Thoracic aorta (tissue), 2 donors: ENCODE measurements around the gene CNTNAP2. TPM values are rescaled to one million over a fixed set of nuclear protein-coding genes. Genes with fewer than 3 reads are reported as not detected.

Experiments
- ATAC-seq: fragments of 150-250 bp; one replicate; pipeline ENCODE4 v1.8.0; 2017; ENCODE audit warnings: low read depth; ENCODE audit not compliant: insufficient number of reproducible peaks, low FRiP score
- DNase-seq: peaks from one replicate; pipeline ENCODE4 v3.0.0-alpha.2; 2020; ENCODE audit warnings: low spot score
- H3K27ac ChIP-seq, 2 donors: fragments of 200-600 bp; sonication (generic); 1 replicate in 1 of 2; 2 replicates in 1 of 2; pipeline ENCODE4 v1.5.1; 2016; ENCODE audit warnings: mild to moderate bottlenecking in 2 of 2, moderate library complexity in 2 of 2
- H3K27me3 ChIP-seq: fragments of 200-600 bp; sonication (generic); replicated peaks from 2 replicates; pipeline ENCODE4 v1.6.0; 2016; ENCODE audit warnings: mild to moderate bottlenecking; ENCODE audit not compliant: insufficient read depth
- H3K36me3 ChIP-seq: fragments of 200-600 bp; sonication (generic); one replicate; pipeline ENCODE4 v1.5.1; 2016
- H3K4me1 ChIP-seq, 2 donors: fragments of 200-600 bp; sonication (generic); 1 replicate in 1 of 2; 2 replicates in 1 of 2; pipeline versions ENCODE4 v1.5.1 to v1.6.0; 2016; ENCODE audit warnings: low read depth in 2 of 2, mild to moderate bottlenecking in 1 of 2; ENCODE audit not compliant: control insufficient read depth in 1 of 2
- H3K4me3 ChIP-seq: fragments of 200-600 bp; sonication (generic); 2 replicates; pipeline ENCODE4 v1.5.1; 2016; ENCODE audit warnings: mild to moderate bottlenecking
- H3K9me3 ChIP-seq: fragments of 200-600 bp; sonication (generic); 2 replicates; pipeline ENCODE4 v1.5.1; 2016
- total RNA-seq, 2 donors: library from RNA; depleted of rRNA; stranded (reverse); fragments of >200 nt; gene quantifications; one replicate each; pipeline versions ENCODE4 v1.1.0 to v1.2.3, GENCODE V29; 2016
- TF ChIP-seq, protein P1 (sequence below): fragments of 200-600 bp; sonication (generic); IDR thresholded peaks from one replicate; pipeline ENCODE4 v1.5.1; 2019; ENCODE audit warnings: antibody characterized with exemption

The CNTNAP2 gene
- not detected for total RNA-seq

DNA sequence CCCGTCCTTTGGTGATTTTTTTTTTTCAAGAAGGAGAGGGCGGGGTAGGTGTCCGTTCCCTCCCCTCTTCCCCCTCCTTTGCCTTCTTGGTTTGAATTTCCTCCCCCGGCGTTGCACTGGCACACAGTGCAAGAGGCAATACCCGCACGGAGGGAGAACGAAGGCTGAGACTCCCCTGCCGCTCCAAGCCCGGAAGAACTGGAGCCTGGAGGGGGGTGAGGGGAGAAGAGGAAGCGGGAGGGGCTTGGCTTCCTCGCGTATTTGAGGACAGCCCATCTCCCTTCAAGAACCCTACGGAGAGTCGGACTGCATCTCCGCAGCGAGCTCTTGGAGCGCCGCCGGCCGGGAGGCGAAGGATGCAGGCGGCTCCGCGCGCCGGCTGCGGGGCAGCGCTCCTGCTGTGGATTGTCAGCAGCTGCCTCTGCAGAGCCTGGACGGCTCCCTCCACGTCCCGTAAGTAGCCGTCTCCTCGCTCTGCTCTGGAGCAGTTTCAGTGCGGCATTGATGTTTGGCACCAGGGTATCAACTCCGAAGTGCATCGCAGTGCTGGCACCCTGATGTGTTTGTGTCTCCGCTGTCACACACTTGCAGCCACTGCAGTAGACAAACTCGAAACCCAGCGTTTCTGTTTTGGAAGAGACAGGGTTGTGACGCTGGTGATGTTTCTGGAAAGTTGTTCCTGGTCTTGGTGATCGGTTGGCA is at the start of gene CNTNAP2:
CNTNAP2 (plus strand) TSS at position 281 of the 702 bp plus-strand sequence; CDS start at position 357, 76 bp downstream.
- Histone ChIP-seq H3K4me3 (peak within 1 kb of the TSS; percentile 68), H3K36me3 (no peaks in the 10 kb centered on the region), H3K27ac (no peak within 1 kb of the TSS), H3K9me3 (no peaks in the 10 kb centered on the region), H3K27me3 (no peaks in the 10 kb centered on the region), H3K4me1 (peaks cover 7 to 12% of the 10 kb centered on the region in 2 donors)
- ATAC-seq: no peak
- TF ChIP-seq, protein P1, sequence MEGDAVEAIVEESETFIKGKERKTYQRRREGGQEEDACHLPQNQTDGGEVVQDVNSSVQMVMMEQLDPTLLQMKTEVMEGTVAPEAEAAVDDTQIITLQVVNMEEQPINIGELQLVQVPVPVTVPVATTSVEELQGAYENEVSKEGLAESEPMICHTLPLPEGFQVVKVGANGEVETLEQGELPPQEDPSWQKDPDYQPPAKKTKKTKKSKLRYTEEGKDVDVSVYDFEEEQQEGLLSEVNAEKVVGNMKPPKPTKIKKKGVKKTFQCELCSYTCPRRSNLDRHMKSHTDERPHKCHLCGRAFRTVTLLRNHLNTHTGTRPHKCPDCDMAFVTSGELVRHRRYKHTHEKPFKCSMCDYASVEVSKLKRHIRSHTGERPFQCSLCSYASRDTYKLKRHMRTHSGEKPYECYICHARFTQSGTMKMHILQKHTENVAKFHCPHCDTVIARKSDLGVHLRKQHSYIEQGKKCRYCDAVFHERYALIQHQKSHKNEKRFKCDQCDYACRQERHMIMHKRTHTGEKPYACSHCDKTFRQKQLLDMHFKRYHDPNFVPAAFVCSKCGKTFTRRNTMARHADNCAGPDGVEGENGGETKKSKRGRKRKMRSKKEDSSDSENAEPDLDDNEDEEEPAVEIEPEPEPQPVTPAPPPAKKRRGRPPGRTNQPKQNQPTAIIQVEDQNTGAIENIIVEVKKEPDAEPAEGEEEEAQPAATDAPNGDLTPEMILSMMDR: no peak
- DNase-seq: no peak

DNA sequence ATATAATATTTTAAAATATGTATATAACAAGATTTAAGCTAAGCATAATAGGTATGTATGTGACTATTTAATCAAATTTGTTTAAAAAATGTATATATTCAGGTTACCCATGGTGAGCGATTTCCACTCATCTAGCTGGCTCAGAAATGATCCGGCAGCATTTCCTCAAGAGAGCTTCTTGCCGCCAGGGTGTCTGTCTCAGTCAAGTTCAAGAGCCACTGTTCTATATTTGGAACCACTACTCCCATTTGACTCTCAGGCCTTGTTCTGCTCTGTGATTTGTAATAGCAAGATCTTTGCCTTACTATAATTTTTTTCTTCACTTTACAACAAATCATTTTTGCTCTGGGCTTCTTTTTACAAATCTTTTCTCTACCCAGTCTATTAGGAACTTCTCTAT is 48.7 kb upstream of the CNTNAP2 start:
- DNase-seq (no peak), ATAC-seq (no peak)
- TF ChIP-seq, protein P1: no peak
- no peaks in the 10 kb centered on the region for H3K36me3 ChIP-seq
- H3K4me3 ChIP-seq: no peak overlapping the region
- no peak overlapping the region for H3K27ac ChIP-seq
- no peaks in the 10 kb centered on the region for H3K4me1 ChIP-seq
- no peaks in the 10 kb centered on the region for H3K27me3 ChIP-seq
- H3K9me3 ChIP-seq: no peaks in the 10 kb centered on the region

DNA sequence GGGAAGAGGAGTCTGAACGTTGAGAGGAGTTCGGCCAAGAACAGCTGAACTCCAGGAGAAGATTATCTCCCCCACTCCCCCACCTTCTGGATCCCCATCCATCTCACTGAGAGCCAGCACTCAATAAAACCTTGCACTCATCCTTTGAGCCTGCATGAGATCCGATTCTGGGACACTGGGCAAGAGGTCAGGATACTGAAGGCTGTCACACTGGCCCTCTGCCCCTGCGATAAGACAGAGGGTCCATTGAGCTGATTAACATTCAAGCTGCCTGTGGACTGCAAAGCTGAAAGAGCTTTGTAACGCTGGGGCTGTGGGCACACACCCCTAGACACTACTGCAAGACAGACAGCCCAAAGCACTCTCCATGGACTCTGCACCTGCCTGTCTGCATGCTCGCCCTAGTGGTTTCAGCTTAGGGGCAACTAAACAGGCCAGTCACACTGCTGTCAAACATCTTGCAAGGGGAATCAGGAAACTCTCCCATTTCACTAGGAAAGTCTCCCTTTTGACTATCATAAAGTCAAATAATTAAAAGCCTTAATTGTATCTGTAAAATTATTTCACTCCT is 42.3 kb upstream of the CNTNAP2 start:
- TF ChIP-seq, protein P1: no peak
- Histone ChIP-seq H3K27ac (no peak overlapping the region), H3K27me3 (no peaks in the 10 kb centered on the region), H3K4me1 (no peaks in the 10 kb centered on the region), H3K9me3 (no peaks in the 10 kb centered on the region), H3K36me3 (no peaks in the 10 kb centered on the region), H3K4me3 (no peak overlapping the region)
- no peak for ATAC-seq
- no peak for DNase-seq

DNA sequence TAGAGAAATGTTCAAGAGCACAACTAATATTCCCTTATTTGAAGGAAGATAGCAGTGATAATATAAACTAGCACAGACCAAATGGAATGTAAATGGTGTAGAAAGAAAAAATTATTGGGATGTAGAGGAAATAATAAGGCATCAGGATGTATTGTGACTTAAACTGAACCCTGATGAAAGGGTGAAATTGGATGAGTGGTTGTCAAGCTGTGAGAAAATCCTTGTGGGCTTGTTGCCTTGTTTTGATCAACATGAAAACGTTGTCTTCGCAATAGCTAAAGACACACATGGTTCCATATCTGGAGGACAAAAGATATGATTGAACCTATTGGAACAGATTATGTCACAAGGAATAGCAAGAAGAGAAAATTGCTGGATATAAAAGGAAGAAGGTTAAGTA is 40.3 kb upstream of the CNTNAP2 start:
- no peaks in the 10 kb centered on the region for H3K4me1 ChIP-seq
- H3K27ac ChIP-seq: no peak overlapping the region
- no peaks in the 10 kb centered on the region for H3K9me3 ChIP-seq
- H3K4me3 ChIP-seq: no peak overlapping the region
- no peak for ATAC-seq
- H3K36me3 ChIP-seq: no peaks in the 10 kb centered on the region
- H3K27me3 ChIP-seq: no peaks in the 10 kb centered on the region
- TF ChIP-seq, protein P1: no peak
- no peak for DNase-seq

DNA sequence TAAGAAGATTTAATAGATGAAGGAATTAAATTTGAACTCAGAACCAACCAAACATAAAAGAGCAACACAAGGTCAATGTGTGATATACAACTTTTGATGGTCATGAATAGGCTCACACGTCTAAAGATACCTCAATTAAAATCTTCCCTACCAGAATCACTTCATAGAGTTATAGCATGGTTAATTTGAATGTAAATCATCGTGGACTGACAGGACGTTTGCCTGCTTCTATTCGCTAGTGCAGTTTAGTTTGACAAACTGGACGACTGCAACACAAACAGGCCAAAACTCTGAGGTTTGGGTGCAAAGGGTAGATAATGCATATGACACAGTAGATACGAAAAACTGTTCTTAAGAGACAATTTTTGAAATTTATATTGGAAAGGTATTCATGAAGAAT is 32.5 kb upstream of the CNTNAP2 start:
- H3K27ac ChIP-seq: no peak overlapping the region
- TF ChIP-seq, protein P1: no peak
- no peak overlapping the region for H3K4me3 ChIP-seq
- no peaks in the 10 kb centered on the region for H3K36me3 ChIP-seq
- no peaks in the 10 kb centered on the region for H3K9me3 ChIP-seq
- no peak for ATAC-seq
- H3K4me1 ChIP-seq: no peaks in the 10 kb centered on the region
- H3K27me3 ChIP-seq: no peaks in the 10 kb centered on the region
- no peak for DNase-seq
